Retina (tissue), 1 donor: ENCODE measurements around the gene RTTN.
"Not testable (repeated sequence)": the region's sequence is repeated elsewhere in the genome, so short reads cannot be mapped to it uniquely, and the experiment has no call there.

Experiments
- DNase-seq: peaks from one replicate; pipeline ENCODE4 v3.0.0-alpha.2; 2016

RTTN gene

DNA sequence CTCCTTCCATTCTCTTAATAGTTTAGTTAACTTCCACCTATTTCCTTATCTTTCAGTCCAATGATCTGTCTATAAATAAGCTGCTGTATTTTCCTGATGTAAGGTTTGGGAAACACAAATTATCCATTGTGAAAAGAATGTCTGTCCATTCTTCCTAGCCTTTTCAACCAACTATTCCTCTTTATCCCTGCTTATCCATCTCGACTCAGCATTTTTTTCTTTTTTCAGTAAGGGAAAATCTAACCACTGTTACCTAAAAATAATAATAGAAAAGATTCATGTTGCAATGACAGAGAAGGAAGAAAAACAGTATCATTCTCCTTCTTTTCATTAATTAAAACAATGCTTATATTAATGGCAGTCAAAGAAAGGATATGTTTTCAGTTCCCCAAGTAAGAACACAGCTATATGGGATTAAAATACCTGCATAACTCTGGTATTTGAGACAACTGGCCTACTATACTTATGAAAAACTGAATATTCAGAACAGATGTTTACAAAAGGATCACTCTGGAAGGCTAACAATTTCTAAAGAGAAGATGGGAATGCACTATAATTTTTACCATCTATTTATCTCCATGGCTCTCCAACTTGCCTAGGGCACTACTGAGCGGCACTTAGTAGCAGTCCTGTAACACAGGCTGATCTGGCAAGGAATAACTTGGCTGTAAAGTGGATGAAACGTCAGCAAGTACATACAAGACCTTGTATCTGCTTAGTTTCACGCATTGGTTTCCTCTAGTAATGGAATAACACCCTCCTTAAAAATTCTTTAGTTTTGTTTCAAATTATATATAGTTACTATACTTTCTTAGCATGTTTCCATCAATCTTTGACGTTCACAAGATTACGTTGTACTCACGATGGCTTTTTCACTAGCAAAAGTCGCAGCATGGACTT lies 57.2 kb downstream of the RTTN start:
- no peak for DNase-seq

DNA sequence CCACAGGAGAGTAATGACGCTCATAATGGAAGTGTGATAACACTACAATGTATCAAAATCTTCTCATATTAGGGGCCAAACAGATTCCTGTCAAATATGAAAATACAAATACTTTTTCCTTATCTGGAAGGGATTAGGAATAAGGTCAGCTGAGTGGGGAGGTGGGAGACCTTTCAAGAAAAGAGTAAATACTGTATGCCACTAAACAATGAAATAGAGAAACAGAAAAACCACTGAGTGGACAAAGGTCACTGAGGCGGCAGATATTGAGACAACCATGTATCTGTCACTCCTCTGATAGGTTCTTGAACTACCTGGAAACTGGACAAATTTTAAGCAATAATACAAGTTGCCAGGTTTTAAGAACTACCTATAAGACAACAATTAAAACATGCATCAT lies 59.3 kb downstream of the RTTN start:
- DNase-seq: no peak

DNA sequence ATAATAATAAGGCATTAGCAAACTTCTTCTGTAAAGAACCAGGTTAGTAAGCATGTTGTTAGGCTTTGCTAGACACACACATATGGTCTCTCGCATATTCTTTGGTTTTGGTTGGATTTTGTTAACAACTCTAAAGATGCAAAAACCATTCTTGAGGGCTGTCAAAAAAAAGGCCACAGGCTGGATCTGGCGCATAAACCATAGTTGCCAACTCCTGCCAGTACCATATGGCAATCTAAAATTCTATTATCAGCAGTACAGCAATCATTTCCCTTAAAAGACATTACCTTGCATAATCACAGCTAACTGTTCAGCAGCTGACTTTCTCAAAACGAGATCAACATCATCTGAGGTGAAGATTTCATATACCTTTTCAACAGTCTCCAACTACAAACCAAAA lies 63.5 kb downstream of the RTTN start:
- no peak for DNase-seq

DNA sequence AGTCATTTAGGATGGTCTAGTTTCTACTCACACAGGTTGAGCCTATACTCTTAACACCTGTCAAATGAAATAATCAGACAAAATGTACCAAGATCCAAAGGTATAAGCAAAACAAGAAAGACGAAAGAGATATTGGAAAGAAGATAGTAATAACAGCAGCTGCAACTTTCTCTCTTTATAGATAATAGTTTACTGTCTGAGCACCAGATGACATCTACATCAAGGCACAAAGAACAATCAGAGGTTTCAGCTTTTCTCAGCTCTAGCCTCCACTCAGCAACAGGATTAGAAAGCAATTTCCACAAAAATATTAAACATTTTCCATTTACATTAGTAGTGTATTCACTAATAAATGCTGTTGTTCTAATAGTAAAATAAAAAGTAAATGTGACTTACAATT lies 66.3 kb downstream of the RTTN start:
- no peak for DNase-seq

DNA sequence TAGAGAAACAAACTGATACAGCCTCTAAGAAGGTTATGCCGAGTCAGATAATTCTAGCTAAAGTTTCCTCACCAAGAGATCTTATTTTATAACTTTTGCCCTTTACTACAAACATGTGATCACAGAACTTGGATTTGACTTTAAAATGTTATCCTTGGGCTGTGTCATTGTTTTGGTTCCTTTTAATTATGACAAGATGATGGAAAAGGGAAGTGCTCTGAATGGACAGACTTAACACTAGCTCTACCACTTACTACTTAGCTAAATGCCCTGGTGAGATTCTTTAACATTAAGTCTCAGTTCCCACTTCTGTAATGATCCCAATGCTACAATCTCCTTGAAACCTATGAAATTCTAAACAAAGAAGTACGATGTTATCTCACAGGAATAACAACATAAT lies 69.9 kb downstream of the RTTN start:
- no peak for DNase-seq

DNA sequence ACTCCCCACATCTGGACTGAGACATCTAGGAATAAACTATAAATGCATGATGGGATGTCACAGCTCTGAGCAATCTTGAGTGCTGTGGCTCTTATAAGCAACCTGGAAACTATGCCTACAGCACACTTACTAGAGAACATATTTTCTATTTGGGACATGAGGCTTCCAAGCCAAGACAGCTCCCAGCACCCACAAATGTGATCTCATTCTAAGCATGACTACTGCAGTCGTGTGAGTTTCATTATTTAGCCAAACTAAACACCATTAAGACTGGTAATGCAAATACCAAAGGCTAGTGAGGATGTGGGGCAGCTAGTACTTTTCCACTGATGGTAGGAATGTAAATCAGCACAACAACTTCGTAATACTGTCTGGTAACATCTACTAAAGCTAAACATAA lies 72.5 kb downstream of the RTTN start:
- no peak for DNase-seq

DNA sequence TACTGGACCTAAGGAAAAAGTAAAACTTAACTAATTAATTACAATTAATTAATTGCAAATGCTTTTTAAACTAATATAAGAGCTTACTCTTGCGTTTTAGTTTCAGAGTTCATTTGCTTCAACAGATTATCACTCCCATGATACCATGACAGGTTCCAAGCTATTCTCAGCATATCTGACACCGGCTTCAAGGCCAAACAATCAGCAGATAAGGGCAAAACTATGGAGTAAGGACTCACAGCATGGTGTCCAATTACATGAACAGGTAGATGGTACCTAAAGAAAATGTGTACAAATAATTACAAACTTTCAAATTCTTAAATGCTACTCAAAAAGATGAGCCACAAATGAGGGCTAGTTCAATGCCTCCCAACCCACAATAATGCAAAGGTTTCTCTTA lies 77.2 kb downstream of the RTTN start:
- no peak for DNase-seq

DNA sequence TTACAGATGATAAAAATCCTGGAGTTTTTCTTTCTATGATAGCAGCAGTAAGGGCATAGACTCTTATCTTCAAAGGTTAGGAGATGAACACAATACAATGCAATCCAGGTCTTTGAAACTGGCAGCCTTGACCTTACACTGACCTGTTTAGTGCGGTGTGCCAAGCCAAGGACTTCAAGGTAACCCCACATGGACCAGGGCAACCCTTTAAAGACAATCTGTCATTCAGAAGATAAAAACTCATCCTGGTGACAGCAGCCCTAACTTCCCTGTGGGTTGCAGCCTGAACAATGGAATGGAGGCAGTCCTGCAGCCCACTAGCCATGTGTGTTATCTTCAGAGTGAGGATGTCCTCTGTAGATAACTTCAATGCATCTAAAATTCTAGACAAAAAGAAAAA lies 78.1 kb downstream of the RTTN start:
- DNase-seq: no peak

DNA sequence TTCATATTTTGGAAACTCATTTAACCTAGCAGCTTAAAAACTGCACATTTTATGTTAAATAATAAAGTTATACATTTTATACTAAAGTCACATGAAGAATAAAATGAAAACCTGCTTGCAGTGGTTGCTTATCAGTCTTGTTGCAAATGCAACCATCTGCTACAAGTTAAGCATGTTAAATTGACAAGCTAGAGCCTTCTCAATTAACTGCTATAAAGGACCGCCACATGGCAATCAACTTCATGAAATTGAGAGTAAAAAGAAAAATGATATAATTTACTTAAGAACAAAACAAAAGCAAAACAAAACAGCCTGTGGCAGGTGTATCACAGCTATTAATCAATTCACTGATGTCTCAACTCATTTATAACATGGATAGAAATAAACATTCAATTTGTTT lies 78.7 kb downstream of the RTTN start:
- no peak for DNase-seq

DNA sequence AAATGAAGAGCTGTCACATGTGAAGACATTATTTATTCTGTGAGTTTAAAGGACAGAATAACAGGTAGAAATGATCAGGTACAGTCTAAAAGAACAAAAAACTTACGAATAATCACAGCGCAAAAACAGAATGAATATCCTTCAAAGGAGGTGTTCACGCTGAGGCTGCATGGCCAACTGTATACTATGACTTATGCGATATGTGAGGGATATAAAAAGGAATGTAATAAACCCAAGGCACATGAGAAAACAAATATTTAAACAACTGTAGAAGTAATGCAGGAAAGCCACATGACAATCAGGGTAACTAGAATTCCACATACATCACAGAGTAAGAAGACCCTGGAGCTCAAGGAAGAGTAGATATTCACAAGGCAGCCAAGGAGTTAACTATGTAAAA lies 81.3 kb downstream of the RTTN start:
- DNase-seq: no peak

DNA sequence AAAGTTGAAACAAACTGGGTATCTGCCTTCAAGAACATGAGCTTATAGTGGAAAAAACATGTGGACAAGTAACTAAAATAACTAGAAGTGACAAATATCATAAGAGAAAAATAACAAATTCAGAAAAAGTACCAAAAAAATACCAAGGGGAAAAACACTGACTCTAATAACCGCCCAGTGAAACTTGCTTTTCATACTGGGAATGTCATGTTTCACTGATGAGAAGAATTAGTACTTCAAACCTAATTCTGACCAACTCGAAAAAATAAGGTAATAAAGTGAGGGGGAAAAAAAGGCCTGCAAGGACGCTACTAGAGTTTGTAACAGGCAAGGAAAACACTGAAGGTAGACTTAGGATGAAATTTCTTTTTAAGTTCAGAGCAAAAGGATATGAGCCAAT lies 83.6 kb downstream of the RTTN start:
- DNase-seq: no peak

DNA sequence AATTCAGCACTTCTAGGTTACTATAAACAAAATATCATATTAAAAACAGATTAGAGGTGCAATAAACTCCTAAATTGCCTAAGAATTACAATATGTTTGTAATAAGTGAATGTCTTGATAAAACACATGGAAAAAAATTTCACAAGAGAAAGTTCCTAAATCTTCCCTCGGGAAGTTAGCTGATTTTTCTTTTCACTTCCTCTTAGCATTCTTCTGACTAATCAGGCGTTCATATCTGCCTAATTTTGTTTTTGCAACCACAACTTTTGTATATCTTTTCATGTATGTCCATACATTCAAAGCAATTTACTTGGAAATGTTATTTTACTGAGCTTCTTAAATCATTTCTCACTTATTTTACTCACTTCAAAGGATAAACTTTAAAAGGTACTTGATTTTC lies 88.5 kb downstream of the RTTN start:
- DNase-seq: no peak

DNA sequence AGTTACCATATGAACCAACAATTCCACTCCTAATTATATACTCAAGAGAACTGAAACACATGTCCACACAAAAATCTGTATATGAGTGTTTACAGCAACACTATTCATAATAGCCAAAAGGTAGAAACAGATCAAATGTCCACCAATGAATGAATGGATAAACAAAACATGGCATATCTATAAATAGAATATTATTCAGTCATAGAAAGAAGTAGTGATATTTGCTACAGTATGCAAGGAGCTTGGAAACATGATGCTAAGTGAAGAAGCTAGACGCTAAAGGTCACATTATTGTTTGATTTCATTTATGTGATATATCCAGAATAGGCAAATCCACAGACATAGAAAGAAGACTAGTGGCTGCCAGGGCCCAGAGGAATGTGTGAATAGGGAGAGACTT lies 92.0 kb downstream of the RTTN start:
- no peak for DNase-seq

DNA sequence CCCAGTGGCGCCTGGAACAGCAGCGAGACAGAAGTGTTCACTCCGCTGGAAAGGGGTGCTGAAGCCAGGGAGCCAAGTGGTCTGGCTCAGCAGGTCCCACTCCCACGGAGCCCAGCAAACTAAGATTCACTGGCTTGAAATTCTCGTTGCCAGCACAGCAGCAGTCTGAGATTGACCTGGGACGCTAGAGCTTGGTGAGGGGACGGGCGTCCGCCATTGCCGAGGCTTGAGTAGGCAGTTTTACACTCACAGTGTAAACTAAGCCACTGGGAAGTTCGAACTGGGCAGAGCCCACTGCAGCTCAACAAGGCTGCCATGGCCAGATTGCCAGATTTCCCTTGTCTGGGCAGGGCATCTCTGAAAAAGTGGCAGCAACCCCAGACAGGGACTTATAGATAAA lies 94.8 kb downstream of the RTTN start:
- no peak for DNase-seq

DNA sequence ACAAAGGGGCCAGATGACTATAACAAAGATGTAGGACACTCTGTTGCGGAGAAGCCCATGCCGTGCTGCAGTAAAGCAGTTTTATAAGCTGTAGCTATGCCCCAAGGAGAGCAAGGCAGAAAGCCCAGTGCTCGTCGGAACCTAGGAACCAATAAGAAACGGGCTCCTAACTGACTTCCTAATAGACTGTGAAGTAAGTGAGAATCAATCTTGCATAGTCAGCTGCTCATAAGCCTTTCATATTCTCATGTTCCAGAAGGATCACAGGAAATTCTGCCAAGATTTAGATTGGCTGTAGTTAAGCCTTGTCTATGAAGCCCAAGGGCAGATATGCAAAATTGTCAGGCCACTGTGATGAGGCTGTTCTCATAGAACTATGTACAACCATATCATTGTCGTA lies 98.4 kb downstream of the RTTN start:
- no peak for DNase-seq

DNA sequence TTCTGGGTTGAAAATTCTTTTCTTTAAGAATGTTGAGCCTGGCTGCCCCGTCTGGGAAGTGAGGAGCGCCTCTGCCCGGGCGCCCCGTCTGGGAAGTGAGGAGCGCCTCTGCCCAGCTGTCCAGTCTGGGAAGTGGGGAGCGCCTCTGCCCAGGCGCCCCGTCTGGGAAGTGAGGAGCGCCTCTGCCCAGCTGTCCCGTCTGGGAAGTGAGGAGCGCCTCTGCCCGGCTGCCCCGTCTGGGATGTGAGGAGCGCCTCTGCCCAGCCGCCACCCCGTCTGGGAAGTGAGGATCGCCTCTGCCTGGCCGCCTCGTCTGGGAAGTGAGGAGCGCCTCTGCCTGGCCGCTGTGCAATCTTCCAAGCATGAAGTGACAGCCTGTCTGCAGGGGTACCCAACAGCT lies 102.6 kb downstream of the RTTN start:
- not testable (repeated sequence) for DNase-seq

DNA sequence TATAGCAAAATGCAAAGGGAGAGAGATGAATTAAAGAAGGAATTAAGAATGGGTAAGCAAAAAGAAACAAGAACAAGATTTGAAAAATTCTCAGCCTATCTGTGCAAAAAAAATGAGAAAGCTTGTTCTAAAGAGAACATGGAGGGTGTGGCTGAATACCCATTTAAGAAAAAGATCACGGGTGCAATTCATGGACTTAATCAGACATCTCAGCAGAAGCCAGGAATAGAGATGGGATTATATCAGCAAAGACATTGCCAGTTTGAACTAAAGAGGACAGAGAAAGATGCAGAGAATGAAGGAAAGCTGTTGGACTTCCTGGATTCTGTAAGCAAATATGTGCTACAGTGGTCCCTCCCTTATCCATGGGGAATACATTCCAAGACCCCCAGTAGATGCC lies 115.6 kb downstream of the RTTN start:
- no peak for DNase-seq

DNA sequence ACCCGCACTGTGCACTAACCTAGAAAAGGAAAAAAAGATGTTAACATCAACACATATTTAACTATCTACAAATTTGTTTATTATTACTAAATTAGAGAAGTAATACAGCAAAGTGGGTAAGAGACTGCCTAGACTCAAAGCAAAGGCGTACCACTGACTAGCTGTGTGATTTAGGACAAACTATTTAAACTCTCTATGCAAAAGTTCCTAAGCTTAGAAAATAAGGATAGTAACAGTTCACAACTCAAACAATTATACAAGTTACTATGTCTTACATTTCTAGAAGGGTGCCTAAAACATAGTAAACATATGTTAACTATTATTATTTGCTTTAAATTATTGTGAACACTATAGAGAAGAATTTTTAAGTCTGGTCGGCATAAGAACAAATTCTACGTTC lies 119.4 kb downstream of the RTTN start:
- DNase-seq: no peak

DNA sequence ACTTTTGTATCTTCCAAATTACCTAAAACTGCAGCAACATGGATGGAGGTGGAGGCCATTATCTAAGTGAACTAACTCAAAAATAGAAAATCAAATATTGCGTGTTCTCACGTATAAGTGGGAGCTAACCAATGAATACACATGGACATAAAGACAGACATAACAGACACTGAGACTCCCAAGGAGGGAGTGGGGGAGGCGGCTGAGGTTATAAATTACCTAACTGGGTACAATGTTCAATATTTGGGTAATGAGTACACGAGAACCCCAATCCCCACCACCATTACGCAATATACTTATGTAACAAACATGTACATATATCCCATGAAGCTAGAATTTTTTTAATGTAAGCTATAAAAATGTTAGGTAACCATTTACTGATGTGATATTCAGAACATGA lies 119.8 kb downstream of the RTTN start:
- DNase-seq: no peak

DNA sequence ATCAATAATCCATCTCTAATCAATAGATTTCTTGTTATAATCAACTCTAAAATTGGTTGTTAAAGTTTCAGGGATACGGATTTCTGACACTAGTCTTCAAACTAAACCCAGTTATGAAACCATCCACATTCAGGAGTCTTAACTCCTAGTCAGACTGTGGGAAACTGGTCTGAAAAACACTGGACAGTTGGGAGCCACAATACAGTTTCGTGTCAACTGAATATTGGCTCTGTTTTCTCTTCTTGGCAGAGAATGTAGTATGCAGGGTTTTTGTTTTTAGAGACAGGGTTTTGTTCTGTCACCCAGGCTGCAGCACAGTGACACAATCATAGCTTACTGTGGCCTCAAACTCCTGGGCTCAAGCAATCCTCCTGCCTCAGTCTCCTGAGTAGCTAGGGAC lies 123.1 kb downstream of the RTTN start:
- DNase-seq: no peak

DNA sequence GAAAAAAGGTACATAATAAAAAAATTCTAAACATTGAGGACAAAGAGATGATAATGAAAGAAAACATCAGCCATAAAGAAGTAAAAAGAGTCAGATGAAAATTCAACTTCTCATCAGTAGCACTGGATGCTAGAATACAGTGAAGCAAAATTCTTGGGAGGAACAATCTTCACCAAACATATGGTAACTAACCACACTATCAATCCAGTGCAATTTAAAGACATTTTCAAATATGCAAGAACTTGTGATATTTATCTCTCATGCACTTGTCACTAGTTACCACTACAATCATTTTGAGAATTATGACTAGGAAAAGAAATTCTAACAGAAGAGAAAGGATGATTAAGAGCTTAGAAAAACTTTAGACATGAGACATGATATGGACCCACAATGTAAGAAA lies 127.4 kb downstream of the RTTN start:
- DNase-seq: no peak

DNA sequence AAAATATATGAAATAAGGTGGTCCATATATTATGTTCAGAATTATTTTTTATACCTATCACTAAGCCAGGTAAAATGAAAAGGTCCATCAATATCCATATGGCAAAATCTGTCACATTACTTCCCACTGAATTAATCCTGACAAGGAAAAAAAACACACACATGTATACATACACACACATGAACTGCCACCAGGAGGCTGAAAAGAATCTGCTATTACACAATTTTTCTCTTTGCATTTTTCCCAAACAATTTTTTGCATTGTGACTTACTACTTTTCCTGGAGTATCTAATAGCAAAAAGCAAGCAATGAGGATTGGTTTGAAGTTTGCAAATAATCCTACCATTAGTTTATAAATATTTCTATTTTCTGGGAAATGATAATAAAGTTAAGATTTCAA lies 129.6 kb downstream of the RTTN start:
- no peak for DNase-seq

DNA sequence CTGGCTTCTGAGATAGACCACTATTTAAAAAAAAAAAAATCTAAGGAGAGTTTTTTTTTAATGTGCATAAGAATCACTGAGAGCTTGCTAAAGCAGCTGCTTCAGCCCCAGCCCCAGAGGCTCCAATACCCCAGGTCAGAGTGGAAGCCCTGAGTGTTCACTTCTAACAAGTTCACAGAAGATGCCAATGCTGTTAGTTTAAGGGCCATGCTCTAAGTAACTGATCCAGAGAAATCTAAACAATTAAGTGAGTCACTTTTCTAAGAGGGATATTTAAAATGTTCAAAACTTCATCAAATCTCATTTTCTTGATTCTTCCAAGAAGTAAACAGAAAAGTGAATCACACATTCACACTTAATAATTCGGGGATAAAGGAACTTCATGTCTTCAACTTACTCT lies 131.4 kb downstream of the RTTN start:
- DNase-seq: no peak

DNA sequence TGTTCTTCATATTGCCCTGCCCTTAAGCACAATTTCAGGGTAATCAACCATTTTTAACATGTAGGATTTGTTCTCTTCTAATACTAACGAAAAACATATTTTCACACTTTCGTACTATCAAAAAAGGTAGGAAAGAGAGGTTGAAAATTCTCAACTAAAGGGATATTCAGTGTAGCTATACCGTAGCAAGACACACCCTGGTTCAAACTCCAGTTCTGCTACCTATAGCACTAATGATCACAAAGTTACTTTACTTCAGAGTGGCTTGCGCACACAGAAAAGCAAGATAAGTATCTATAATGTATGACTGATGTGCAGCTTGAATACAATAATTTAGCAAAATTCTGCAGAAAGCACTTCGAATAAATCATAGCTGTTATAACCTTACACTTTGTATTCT lies 132.1 kb downstream of the RTTN start:
- no peak for DNase-seq

DNA sequence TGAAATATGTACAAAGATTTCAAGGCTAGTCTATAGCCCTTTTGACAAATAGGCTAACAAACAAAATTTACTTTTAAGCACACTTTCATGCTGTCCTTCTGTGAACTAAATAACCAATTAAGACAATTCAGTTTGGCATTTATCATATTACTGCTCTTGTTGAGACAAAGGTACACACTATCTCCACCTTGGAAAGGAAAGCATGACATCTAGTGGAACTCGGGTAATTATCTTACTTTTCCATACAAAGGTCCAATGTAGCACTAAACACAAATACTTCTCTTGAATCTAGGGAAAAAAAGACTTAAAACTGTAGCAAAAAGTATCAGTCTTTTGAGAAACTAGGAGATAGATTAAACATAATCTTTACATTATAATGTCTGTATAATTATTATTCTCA lies 132.8 kb downstream of the RTTN start:
- DNase-seq: no peak
